ENCODE data around the gene RERE. TPM values are rescaled to one million over a fixed set of nuclear protein-coding genes. Genes with fewer than 3 reads are reported as not detected.

Gene RERE
- polyA plus RNA-seq, 3 donors = 118 to 137 (median 129) TPM

GRCh38 chr1:8377271-8377981 lies 440.0 kb downstream of the RERE start:
- no peak for DNase-seq (ENCODE audit: low read depth in 3 of 3, low spot score in 2 of 3)

GRCh38 chr1:8376358-8376840 lies 441.0 kb downstream of the RERE start:
- no peak for DNase-seq (ENCODE audit: low read depth in 3 of 3, low spot score in 2 of 3)

GRCh38 chr1:8374812-8375211 lies 442.6 kb downstream of the RERE start:
- DNase-seq (ENCODE audit: low read depth in 3 of 3, low spot score in 2 of 3) = no peak

- no peak for DNase-seq (ENCODE audit: low read depth in 3 of 3, low spot score in 2 of 3)
These were observed 443.1 kb downstream of the RERE start for GRCh38 chr1:8374356-8374755.

DNA sequence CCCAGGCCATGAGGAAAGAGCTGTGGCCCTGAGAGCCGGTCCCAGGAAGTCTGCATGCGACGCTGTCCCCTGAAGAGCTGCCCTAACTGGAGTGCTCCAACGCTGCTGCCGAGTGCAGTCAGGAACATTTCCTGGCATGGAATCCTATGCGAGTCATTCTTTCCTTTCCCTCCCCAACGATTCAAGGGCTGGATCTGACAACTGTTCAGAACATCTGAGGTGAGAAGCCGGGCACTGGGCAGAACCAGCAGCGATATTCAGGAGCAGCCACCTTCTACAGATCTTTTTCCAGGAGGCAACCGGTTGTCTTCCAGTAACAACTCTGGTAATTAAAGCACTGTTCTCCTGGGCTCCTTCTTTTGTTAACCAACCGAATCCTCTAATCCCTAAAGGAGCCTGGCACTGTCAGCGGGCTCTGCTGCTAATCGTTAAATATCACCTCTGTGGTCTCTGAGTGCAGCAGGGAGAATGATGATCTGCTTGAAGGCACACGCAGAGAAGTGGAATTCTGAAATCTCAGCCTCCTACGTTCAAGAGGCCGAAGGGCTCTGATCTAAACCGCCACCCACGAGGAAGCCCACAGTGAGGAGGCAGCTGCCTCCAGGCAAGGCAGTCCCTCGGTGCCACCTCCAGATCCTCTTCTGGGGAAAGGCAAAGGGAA lies 443.7 kb downstream of the RERE start:
- no peak for DNase-seq (ENCODE audit: low read depth in 3 of 3, low spot score in 2 of 3)

GRCh38 chr1:8373125-8373524 lies 444.3 kb downstream of the RERE start:
- no peak for DNase-seq (ENCODE audit: low read depth in 3 of 3, low spot score in 2 of 3)

DNA sequence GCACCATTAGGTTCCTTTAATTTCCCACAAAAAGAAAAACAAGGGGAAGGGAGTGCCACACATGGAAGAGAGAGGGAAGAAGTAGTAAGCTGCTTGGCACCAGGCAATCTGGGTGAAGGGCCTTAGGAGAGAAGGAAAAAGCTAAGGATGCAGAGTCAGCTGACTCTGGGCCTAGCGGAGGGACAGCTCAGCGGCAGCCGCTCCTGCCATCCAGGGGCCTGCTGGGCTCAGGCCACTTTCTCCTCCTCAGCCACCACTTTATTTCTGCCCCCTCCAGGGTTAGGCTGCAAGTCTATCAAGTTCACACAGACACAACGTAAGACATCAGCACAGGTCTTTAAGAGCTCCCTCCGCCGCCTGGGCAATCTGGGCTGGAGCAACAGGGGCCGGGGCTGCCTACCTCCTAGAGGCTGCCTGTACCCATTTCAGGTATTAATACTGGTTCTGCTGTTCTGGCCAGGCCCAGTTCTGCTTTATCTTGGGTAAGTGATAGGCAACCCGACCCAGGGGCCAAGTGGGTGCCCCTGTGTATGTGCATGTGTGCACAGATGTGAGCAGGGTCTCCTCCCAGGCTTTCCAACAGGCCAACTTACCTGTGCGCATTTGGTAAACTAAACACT lies 446.0 kb downstream of the RERE start:
- DNase-seq (ENCODE audit: low read depth in 3 of 3, low spot score in 2 of 3) = no peak

- DNase-seq (ENCODE audit: low read depth in 3 of 3, low spot score in 2 of 3) = no peak
These were observed 446.5 kb downstream of the RERE start for GRCh38 chr1:8370905-8371315.

DNA sequence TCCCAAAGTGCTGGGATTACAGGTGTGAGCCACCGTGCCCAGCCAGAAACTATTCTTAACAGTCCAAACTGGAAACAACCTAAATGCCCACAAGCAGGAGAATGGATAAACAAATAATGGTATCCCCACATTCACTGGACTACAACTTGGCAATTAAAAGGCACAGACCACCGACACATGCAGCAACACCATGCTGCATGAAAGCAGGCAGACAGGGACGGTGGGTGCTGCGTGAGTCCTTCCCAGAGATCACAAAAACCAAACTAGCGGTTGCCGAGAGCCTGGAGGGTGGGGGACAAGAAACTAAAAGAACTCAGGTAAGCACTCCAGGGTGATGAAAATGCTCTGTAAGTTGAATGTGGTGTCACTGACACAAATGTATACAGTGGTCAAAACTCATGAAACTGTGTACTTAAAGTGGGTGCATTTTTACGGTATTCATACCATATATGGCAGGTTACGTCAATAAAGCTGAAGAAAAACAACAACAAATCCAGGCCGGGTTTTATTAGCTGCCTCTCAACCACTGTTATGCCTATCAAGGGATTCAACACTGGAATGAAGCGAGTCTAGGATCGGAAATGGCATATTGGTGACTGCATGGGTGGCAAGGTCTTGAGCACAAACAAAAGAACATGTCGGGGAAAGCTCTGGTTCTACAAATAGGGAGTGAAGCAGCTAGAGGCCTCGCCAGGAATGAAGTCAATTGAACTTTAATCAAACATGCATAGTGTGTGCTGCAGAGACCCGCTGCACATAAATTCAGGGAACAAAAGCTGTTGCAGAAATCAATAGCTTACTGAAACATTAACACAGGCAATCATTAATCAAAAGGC lies 447.2 kb downstream of the RERE start:
- no peak for DNase-seq (ENCODE audit: low read depth in 3 of 3, low spot score in 2 of 3)

DNA sequence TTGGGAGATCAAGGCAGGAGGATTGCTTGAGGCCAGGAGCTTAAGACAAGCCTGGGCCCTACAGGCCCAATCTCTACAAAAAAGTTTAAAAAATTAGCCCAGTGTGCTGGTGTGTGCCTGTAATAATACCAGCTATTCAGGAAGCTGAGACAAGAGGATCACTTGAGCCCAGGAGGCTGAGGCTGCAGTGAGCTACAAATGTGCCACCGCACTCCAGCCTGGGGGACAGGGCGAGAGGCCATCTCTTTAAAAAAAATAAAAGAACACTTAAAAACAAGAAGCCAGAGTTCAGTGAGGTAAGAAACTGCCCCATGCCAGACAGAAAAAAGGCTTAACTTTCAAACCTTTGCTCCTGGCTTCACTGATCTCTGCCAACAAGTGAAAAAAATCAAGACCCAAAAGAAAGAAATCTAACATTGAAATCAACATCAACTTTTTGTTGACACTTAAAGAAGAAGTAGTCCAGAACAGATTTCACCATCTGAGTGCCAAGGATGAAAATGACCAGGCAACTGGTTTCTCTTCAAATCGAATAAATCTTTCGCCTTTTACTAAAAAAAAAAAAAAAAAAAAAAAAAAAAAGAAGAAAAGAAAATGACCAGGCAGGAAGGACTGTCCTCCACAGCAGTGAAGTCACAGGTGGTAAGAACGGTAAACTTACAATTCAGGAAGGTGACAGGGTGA lies 448.3 kb downstream of the RERE start:
- DNase-seq (ENCODE audit: low read depth in 3 of 3, low spot score in 2 of 3) = no peak

DNA sequence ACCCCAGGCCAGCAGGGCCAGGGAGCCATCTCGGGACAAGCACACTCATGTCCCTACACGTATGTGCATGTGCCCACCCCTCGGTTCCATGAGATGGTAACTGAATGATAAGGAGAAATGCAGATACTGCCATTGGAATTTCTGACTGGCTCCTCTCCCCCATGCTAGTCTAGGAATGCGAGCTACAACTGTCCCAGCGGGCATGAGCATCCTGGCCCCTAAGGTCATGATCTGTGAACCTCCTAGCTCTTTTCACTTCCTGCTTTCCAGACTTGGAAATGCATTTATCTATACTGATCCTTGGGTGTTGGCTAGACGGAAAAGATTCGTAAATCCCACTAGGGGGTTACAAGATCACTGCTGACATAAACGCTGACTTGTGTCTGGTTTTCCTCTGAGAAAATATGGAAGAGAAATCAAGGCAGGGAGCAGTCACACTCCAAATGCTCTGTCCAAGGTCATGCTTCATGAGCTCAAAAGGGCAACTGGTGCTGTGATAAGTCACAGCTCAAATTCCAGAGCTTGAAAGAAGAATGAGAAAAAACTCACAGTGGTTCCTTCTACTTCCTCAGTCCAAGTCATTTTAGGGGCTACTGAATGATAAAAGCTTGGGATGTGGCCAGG lies 449.8 kb downstream of the RERE start:
- no peak for DNase-seq (ENCODE audit: low read depth in 3 of 3, low spot score in 2 of 3)

DNA sequence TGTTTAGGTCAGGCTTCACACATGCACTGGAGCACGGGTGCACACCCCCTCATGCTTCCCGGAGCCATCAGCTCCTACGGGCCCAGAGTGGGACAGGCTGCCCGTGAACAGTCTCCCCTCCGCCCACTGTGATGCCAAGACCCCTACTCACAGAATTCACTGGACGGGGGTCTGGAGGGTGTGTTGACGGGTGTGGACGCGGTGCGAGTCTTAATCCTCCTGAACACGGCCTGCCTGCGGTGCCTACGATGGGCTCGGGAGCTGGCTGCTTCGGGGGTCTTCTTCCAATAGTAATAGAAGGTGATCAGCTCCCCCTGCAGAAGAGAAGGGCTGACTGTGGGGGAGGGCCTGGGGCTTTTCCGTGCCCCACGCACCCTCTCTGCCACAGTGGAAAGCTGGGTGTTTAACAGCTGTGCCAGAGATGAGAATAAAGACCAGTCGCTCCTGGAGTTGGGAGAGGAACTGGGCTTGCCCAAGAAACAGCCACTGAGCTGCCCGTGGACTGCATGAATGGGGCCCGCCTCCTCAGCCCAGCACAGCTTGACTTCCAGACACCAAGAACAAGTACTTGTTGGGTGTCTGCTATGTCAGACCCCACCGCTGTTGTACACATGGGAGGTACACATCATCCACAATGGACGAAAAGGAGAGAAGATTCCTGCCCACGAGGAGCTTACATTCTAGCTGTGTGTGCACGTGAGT lies 451.6 kb downstream of the RERE start:
- DNase-seq (ENCODE audit: low read depth in 3 of 3, low spot score in 2 of 3) = no peak

- no peak for DNase-seq (ENCODE audit: low read depth in 3 of 3, low spot score in 2 of 3)
These were observed 452.7 kb downstream of the RERE start for GRCh38 chr1:8364528-8365442.

- DNase-seq (ENCODE audit: low read depth in 3 of 3, low spot score in 2 of 3) = no peak
These were observed 453.6 kb downstream of the RERE start for GRCh38 chr1:8363767-8364301.

DNA sequence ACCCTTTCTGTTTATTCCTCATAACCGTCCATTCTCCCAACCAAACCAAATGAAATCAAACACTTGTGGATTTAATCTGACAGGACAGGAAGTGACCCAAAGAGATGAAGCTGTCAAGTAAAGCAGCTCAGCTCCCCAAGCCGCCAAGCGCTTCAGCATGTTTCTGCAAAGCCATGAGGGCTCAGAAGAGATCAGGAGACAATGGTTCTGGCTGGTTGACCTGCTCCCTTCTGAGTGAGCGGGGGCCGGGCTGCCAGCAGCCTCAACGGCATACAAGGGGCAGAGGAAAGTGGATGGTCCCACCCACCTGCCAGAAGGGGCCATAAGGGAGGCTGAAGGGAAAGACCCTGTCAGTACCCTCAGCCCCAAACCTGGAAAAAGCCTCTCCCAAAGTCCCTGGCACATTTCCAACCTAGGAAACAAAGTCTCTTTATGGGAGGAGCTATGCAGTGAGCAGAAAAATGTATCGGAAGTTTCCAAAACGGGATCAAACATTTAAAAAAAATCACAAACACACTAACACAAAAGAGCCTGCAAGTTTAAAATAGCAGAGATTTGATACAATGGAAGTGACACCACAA lies 454.2 kb downstream of the RERE start:
- no peak for DNase-seq (ENCODE audit: low read depth in 3 of 3, low spot score in 2 of 3)

DNA sequence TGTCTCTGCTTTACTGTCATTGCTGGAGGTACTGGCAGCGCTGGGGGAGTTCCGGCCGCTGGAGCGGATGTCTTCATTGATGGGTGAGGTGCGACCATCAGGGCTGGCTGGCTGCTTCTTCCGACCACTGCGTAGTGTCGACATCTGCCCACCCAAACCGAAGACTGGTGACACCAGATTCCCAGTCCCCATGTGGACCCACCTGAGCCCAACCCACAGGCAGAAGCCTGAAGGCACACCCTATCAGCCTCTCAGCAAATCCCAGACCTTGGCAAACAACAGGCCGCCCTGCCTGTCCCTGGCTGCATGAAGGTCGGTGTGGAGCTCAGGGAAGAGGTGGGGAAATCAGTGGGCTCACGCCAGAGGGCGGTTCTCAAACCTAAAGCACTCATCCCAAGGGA lies 454.7 kb downstream of the RERE start:
- DNase-seq (ENCODE audit: low read depth in 3 of 3, low spot score in 2 of 3) = no peak

DNA sequence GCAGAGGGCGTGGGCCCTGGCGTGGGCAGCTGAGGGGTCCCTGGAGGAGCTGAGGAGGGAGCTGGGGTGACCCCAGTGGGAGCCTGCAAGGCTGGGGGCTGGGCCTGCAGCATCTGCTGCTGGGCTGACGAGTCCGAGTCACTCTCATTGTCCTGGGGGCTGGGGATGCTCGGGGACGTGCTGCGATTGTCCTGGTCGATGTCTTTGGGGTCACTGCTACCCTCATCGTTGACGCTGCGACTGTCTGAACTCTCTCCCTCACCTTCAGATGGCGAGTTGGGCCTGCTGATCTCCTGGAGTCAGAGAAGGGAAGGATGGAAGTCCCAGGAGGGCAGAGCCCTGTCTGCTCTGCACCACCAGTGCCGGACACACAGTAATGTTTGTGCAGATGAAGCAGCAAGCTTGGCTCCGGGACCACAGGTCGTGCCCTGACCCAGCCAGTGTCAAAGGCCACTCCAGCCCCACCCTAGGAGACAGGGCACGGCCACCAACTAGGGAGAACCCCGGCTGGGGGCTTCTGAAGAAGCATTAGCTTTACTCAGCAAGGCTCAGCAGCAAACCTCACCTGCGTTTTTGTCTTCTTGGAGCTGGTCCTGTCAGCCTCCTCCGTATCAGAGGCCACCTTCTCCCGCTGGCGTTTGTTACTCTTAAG lies 456.1 kb downstream of the RERE start:
- DNase-seq (ENCODE audit: low read depth in 3 of 3, low spot score in 2 of 3) = no peak

All from right renal cortex interstitium (tissue), 3 donors.